Astrocyte of the spinal cord (primary cell): ENCODE results near the gene FRRS1.

Experiments used
- DNase-seq: peaks from one replicate; pipeline ENCODE4 v3.0.0; 2011; ENCODE audit warnings: low read depth, low spot score
- H3K4me3 ChIP-seq: 2 replicates; pipeline ENCODE4 v1.5.1; 2011; ENCODE audit warnings: low read depth, mild to moderate bottlenecking, low read length, moderate library complexity
- in situ Hi-C: cut with HindIII; loops from 2 replicates; pipeline ENCODE4 v1.10.0; 2017; ENCODE audit warnings: low sequenced_read_pairs
- TF ChIP-seq, protein P1 (sequence below): IDR thresholded peaks from 2 replicates; pipeline ENCODE4 v1.5.1; 2012; ENCODE audit warnings: low read depth, mild to moderate bottlenecking, low read length, inconsistent platforms

The FRRS1 gene

DNA sequence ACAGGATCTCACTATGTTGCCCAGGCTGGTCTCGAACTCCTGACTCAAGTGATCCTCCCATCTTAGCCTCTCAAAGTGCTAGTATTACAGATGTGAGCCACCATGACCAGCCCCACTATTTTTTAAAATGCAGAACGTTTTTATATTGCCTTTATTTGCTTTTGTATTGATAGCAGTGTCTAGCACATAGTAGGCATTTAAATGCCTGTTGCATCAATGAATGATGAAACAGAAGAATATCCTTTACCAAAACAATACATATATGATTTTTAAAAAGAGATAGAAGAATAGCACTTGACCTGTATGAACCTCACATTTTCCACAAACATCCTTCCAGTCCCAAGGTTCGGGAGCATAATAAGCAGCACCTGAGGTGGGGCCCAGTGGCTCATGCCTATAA, 16.5 kb upstream of the FRRS1 start:
- in situ Hi-C loops: no loop called here
- H3K4me3 ChIP-seq: no peak overlapping the region
- DNase-seq: no peak
- TF ChIP-seq, protein P1, sequence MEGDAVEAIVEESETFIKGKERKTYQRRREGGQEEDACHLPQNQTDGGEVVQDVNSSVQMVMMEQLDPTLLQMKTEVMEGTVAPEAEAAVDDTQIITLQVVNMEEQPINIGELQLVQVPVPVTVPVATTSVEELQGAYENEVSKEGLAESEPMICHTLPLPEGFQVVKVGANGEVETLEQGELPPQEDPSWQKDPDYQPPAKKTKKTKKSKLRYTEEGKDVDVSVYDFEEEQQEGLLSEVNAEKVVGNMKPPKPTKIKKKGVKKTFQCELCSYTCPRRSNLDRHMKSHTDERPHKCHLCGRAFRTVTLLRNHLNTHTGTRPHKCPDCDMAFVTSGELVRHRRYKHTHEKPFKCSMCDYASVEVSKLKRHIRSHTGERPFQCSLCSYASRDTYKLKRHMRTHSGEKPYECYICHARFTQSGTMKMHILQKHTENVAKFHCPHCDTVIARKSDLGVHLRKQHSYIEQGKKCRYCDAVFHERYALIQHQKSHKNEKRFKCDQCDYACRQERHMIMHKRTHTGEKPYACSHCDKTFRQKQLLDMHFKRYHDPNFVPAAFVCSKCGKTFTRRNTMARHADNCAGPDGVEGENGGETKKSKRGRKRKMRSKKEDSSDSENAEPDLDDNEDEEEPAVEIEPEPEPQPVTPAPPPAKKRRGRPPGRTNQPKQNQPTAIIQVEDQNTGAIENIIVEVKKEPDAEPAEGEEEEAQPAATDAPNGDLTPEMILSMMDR: no peak

- no peak overlapping the region for H3K4me3 ChIP-seq
- no peak for DNase-seq
- in situ Hi-C loops: no loop called here
- TF ChIP-seq, protein P1: no peak
Measured at GRCh38 chr1:99782397-99782796, 16.0 kb upstream of the FRRS1 start.

GRCh38 chr1:99781798-99782197, 15.4 kb upstream of the FRRS1 start:
- no peak for DNase-seq
- TF ChIP-seq, protein P1: no peak
- in situ Hi-C loops: no loop called here
- H3K4me3 ChIP-seq: no peak overlapping the region

GRCh38 chr1:99777752-99778151, 11.3 kb upstream of the FRRS1 start:
- in situ Hi-C loops: no loop called here
- TF ChIP-seq, protein P1: no peak
- no peak for DNase-seq
- H3K4me3 ChIP-seq: no peak overlapping the region

DNA sequence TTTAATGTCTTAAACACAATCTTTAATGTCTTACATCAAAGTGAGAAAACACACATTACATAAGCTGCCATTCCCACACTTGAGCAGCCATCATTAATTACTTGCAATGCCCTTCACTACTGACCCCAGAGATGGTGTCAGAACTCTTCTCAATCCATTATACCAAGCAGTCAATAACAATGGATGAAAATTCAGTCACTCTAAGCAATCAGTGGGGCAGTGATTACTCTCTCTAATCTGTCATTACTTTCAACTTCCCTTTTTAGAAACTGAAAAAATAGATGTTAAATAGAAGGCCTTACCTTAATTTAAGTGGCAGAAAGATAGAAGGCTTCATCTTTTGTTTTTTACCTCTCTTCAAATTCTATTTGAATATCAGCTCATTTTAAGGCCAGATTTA, 9.7 kb upstream of the FRRS1 start:
- in situ Hi-C loops: no loop called here
- TF ChIP-seq, protein P1: no peak

GRCh38 chr1:99772809-99773208, 6.4 kb upstream of the FRRS1 start:
- in situ Hi-C loops: no loop called here
- H3K4me3 ChIP-seq: no peak overlapping the region
- DNase-seq: no peak
- TF ChIP-seq, protein P1: no peak

More for the DNA sequence above, 9.7 kb upstream of the FRRS1 start:
- no peak for DNase-seq
- no peak overlapping the region for H3K4me3 ChIP-seq

DNA sequence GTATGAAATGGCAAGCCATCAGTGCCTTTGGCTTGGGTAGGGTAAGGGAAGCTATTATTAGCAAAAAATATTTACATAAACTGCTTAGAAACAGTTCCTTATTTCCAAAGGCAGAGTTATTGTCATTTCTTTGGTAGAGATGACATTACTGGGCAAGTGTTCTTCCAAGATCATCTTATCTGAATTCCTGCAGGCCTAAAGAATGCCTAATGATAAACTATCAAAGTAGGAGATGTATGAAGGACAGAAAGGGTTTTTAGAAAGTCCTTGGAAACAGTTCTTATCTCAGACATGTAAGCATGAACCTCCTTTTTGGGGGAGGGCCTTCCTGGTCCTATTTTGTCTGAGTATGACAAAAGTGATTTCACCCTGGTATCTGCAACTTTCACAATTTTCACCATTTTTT, 5.1 kb upstream of the FRRS1 start:
- in situ Hi-C loops: no loop called here
- TF ChIP-seq, protein P1: no peak
- no peak overlapping the region for H3K4me3 ChIP-seq
- DNase-seq: no peak
